RCC 7860 (cell line): ENCODE data around the gene PAPOLG.

Experiments used
- DNase-seq: peaks from one replicate; pipeline ENCODE4 v3.0.0-alpha.2; 2015; ENCODE audit warnings: low spot score
- FAIRE-seq: peaks from 2 replicates; lab custom pipeline; 2012; peaks lifted over from hg19 to GRCh38; lab: Jason Lieb, UNC

PAPOLG gene

DNA sequence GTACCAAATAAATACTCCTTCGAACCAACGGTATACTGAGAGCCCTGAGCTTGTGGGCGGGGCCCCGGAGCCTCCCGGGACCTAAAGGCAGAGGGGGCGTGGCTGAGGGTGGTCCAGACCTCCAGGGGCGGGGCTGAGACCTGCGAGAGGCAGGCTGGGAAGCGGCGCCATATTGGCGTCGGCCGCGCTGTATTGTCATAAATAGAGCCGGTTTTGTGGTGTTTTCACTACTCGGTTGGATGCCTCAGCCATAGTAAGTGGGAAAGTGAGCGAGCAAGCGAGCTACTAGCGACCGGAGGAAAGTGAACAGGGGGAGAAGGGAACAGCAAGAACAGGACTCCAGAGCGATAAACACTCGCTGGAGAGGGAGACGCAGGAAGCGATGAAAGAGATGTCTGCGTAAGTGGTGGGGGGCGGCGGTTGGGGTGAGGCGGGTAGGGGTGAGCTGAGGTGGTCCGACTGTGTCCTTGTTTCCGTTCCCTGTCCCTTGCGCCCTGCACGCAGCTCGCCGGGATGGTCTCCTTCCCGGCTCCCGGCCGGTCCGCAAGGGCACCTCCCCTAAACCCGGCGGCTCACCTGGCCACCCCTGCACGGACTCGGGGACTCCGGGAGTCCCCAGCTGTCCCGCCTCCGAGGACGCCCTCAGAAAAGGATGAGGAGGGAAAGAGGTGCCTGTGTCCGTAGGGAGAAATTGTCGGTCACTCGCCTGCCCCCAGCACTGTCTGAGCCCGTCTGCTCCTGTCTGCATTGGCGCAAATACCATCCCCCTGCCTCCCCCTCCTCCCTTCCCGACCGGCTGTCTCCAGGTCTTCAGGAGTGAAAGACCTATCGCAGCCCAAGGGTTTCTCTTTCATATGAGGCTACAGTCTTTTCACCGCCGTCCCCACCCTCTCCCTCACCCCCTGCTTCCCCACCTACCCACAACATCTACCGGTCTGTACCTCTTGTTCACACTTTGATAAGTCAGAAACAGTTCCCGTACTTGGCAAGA is at the start of gene PAPOLG:
Gene PAPOLG (plus strand): TSS at position 172 of the 991 bp plus-strand sequence. CDS start 211 bp downstream, at position 383.
- FAIRE-seq (peak; percentile 80), DNase-seq (peak; percentile 65)

DNA sequence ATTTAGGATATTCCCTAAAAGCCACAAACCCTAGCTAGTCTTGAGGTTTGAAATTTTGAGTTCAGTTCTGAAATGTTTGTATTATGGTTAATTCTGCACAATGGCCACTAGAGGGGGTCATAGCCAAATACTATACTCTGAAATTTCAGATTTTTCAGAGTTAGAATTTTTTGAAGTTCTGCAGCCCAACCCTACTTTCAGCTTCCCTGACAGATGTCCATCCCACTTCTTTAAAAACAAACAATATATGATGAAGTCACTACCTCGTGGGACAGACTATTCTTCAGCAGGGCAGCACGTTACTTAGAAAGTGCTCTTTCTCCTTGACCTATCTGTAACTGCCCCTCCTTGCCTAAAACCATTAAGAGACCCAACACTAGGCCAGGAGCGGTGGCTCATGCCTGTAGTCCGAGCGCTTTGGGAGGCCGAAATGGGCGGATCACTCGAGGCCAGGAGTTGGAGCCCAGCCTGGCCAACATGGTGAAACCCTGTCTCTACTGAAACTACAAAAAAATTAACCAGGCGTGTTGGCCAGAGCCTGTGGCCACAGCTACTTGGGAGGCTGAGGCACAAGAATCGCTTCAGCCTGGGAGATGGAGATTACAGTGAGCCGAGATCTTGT is 48.2 kb upstream of the PAPOLG start:
- peak; percentile 42 for FAIRE-seq
- DNase-seq = peak; percentile 19

DNA sequence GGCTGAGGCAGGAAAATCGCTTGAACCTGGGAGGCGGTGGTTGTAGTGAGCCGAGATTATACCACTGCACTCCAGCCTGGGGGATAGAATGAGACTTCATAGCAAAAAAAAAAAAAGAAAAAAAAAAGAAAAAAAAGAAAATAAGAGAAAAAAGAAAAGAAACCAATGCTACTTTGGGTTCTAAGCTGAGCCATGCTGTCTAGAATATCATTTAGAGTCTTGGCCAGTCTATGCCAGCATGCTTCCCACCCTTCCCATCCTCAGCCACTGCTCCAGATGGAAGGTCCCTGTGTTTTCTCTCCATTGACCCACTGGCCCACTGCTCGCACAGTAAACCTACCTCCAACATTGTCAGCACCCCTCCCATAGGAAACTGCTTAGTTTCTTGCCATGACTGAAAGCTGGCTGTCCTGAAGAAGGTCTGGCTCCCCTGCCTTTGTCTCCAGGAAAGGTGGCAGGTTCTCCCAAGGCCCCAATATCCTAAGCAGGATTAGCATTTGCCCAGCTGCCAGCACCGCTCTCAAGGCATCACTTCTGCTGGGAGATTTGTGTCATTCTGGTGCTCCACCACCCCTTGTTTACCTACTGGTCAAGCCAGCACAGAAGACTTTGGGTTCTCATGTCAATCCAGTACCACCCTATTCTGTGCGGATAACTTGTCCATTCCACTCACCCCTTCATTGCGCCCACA is 47.3 kb upstream of the PAPOLG start:
- FAIRE-seq = no peak
- no peak for DNase-seq

DNA sequence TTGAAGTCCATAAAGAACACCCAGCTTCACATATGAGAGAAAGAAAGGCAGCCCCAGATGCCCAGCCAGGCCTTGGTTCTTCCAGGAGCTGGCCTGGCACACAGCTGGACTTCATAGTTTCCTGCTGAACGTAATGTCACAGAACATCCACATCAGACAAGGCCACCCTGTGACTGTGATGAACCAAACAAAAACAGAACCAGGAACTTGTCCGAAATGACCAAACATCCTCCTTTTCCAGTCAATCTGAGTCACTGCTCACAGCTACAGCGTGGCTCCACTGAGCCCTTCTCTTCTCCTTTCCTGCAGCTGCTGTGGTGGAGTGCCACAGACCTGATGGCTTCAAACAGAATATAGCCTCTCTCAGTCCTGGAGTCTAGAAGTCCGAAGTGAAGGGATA is 45.4 kb upstream of the PAPOLG start:
- no peak for DNase-seq
- FAIRE-seq = no peak

DNA sequence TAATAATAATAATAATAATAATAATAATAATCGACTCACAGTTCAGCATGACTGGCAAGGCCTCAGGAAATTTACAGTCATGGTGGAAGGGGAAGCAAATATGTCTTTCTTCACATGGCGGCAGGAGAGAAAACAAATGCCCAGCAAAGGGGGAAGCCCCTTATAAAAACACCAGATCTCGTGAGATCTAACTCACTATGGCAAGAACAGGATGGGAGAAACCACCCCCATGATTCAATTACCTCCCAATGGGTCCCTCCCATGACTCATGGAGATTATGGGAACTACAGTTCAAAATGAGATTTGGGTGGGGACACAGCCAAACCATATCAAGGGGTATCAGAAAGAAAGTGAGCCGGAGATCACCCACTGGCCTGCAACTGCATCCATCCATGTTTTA is 40.5 kb upstream of the PAPOLG start:
- no peak for DNase-seq
- no peak for FAIRE-seq

DNA sequence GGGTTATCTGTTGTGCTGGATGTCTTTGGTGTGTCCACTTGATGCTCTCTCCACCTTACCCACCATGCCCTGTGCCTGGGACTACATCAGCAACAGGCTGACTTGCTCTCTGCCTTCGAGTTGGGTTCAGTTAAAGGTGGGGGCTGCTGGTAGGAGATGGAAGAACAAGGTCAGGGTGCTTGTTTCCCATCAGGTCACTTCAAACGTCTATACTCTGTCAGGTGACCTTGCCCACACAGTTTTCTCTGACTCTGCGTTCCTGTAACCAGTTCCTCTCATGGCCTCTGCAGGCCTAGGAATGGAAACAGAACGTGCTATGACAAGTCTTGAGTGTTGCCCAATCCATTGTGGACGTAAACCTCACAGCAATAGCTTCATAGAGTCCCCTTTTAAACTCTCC is 38.4 kb upstream of the PAPOLG start:
- FAIRE-seq (no peak), DNase-seq (no peak)

DNA sequence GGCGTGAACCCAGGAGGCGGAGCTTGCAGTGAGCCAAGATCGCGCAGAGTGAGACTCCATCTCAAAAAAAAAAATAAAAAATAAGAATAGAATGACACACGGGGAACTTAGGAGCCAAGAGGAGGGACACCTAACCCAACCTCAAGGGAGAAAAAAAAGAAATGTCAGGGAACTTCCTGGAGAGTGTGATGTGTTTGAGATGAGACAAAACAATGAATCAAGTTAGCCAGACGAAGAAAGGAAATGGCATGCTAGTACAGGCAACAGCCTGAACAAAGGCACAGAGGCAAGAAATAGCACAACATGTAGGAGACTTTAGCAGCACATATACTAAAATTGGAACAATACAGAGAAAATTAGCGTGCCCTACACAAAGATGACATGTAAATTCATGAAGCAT is 36.7 kb upstream of the PAPOLG start:
- no peak for DNase-seq
- FAIRE-seq = no peak

DNA sequence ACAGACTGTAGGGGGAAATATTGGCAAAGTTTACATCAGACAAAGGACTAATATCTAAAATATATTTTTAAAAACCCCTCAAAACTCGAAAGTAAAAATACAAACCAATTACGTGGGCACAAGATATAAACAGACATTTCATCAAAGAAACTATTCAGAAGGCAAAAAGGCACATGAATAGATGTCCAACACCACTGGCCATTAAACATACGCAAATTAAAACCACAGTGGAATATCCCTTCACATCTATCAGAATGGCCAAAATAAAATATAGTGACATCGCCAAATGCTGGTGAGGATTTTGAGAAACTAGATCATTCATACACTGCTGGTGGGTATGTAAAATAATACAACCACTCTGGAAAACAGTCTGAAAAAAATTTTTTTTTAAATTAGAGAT is 30.6 kb upstream of the PAPOLG start:
- FAIRE-seq = no peak

DNA sequence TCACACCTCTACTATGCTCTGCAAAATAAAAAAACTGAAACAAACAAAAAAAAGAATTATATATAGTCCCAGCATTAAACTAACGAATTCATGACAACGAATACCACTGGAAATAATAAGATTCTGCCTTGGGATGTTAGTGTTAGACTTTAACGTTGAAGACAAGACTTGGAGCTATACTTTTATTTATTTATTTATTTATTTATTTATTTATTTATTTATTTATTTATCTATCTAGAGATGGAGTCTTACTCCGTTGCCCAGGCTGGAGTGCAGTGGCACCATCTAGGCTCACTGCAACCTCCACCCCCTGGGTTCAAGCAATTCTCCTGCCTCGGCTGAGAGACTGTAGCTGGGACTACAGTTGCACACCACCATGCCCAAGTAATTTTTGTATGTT is 27.2 kb upstream of the PAPOLG start:
- DNase-seq = no peak
- FAIRE-seq = no peak

More for the DNA sequence above, 30.6 kb upstream of the PAPOLG start:
- no peak for DNase-seq

DNA sequence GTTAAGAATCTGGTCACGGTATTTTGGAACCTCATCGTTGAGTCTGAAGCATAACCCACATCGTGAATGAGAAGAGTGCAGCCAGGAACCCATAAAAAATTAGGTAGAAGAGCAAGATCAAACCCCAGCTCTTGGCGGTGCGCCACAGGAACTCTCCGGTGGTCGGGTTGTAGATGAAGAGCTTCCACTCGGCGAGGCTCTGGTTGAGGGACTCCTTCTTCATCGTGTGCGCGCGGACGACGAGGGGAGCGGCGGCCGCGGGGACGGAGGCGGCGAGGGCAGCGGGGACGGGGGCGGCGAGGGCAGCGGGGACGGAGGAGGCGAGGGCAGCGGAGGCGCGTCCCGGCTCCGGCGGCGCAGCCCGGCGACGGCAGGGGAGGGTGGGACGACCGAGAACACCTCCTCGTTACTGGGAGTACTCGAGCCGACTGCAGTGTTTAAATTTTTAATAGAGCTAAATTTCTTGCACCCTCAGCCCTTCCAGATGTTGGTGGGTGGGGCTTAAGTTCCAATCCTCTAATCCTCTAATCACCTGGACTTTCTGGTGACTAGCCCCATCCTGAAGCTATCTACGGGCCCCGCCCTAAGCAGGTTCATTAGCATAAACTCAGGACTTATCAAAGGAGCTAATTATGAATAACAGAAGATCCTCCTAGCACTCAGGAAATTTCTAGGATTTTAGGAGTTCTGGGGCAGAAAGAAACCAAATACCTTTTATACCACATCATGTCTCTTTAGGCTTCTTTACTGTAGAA is 20.4 kb upstream of the PAPOLG start:
- DNase-seq (no peak), FAIRE-seq (no peak)

DNA sequence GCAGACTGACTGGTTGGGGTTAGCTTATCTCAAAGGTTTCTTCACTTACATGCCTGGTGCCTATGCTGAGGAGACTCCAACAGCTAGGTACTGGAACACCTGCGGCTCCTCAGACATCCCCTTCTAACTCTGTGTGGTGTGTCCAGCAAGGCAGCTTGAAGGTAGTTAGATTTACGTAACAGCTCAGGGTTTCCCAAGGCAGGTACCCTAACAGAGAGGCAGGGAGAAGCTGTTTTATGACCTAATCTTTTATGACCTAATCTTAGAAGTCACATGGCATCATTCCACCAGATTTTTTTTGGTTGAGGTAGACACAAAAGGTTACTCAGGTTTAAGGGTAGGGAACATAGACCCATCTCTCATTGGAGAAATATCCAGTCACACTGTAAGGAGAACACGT is 17.4 kb upstream of the PAPOLG start:
- FAIRE-seq (no peak), DNase-seq (no peak)

DNA sequence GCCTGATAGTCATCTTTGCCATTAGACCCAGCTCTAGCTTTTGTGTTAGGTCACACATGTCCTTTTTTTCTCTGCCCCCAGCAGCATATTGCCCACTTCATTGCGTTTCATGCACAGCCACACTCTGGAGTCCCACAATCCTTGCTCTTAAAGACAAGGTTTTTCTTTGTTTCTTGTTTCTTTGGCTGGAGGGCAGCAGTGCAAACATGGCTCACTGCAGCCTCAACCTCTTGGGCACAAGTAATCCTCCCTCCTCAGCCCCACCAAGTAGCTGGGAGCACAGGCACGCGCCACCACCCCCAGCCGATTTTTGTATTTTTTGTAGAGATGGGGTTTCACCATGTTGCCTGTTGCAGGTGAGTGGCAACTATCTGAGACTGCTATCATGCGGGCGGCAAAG is 16.9 kb upstream of the PAPOLG start:
- FAIRE-seq (no peak), DNase-seq (no peak)

DNA sequence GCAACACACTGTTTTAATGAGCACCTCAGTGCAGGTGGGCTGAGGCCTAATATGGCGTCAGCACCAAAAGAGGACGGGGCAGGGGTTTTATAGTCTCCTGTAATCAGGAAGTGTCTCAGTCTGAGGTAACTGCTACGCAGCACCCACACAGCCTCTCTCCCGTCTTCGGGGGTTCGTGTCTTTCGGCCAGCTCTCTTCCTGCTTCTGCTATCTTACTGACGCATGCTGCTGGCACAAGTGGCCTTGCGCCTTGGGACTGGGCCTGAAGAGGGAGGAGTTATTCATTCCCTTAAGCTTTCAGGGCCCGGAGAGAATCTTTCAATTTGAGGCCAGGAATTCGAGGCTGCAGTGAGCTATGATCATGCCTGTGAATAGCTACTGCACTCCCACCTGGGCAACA is 14.5 kb upstream of the PAPOLG start:
- FAIRE-seq = no peak
- DNase-seq = no peak

DNA sequence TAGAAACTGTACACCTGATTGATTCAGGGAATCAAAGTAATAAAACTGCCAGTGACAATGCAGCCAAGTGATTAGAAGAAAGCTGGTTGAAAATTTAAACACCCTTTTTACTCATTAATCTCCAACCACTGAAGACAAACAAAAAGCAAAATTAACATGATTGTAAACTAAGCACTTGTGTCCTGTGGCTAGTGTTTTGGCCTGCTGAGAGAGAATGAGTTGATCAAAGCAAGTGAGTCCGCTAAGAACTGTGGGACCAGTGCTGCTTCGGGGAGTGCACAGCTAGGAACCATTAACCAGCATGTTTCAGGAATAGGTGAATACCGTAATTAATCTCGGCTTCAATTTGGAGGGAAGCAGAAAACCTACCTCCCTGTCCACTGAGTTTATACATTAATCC is 13.6 kb upstream of the PAPOLG start:
- no peak for DNase-seq
- no peak for FAIRE-seq

DNA sequence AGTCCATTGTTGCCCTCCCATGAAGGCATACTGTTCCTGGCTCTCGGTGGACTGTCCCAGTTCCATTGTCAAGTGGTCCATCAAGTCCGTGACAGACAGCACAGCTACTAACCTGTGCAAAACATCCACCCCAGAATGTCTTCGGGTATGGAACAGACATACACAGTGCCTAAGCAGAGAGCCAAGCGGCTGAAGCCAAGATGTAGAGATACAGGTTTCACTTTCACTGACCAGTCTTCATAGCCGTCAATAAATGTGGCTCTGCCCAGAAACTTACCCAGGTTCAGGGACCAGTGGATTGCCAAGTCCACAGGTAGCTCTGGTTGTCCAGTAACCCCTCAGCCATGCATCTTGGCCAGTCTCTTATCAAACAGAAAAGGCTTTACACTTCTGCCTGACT is 10.7 kb upstream of the PAPOLG start:
- FAIRE-seq (no peak), DNase-seq (no peak)

DNA sequence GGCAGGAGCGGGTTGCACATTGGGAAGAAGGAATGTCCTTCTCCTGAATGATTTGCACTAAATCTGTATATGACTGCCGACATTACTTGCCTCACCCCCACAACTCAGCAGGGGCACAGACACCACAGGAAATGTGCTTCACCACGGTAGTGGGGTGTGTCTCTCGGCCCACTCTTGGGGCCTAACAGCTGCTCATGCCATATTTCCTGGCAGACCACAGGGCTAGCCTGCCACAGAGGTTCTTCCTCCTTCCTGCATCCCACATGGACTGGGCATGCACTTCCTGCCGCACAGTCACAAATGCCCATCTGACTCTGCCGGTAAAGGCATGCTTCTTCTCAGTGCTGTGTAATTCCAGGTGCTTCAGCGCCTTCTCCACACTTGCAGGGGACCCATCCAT is 10.3 kb upstream of the PAPOLG start:
- no peak for DNase-seq
- no peak for FAIRE-seq

DNA sequence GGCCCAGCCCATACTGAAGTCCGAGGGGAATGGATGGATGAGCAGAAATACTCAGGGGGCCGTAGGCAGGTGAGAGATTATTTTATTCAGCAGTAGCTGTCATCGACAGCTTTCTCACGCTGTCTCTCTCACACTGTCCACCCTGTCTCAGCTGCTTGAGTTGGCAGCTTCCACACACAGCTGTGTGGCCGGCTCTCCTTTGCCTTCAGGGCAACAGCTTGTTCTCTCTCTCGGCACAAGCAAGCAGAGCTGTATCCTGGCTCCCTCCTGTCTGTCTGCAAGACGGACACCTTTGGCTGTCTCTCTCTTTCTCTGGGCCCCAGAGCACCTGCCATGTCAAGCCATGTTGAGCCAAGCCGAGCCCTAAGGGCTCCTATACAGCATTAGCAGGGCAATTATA is 9.8 kb upstream of the PAPOLG start:
- DNase-seq (no peak), FAIRE-seq (no peak)

DNA sequence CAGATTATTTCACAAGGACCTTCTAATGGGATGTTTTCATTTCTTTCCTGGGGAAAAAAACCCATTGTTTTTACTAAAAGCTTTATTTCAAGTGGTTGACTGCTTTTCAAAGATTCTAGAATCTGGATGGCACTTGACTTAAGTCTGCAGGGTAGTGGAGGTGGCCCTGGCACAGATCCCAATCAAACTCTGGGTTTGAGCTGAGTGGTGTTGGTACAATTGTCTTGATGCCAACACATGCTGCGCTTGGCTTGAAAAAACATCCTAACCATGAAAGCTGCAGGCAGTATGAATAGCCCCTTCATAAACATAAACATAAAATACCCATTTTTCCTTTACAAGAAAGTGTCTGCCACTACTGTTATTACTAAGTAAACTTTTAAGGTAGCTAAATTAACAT is 3.6 kb downstream of the PAPOLG start:
- FAIRE-seq = no peak
- DNase-seq = no peak

DNA sequence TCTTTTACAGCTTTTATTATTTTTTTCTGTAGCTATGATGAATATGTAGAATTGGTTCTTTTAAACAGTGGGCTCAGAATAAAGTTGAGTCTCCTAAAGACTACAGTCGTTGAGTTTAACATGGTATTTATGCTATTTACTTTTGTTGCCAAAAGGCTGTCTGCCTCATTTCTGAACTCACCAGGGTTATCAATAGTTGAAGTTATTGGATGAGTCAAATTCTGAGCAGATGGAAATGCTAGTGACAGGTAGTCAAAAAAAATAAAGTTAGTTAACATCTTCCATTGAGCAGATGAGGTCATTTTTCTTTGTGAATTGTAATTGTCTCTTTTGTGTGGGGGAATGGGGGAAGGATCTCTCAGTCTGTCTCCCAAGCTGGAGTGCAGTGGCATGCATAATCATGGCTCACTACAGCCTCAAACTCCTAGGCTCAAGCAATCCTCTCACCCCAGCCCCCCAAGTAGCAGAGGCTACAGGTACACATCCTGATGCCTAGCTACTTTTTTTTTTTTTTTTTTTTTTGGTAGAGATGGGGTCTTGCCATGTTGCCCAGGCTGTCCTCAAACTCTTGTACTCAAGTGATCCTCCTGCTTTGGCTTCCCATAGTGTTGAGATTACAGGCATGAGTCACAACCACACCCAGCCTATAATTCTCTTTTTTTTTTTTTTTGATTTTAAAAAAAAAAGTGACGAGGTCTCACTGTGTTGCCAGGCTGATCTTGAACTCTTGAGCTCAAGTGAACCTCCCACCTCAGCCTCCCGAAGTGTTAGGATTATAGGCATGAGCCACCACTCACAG is 8.9 kb downstream of the PAPOLG start:
- FAIRE-seq = no peak

DNA sequence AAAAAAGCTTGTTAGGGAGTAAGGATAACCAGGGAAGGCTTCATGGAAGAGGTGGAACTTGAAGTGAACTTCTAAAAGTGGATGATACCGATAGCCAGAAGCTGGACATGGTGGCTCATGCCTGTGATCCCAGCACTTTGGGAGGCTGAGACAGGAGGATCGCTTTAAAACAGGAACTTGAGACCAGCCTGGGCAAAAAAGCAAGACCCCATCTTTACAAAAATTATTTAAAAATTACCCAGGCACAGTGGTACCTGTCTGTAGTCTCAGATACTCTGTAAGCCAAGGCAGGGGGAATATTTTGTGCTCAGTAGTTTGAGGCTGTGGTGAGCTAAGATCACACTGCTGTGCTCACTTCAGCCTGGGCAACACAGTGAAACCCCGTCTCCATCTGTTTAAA is 10.2 kb downstream of the PAPOLG start:
- FAIRE-seq = no peak
- no peak for DNase-seq

More for the DNA sequence above, 8.9 kb downstream of the PAPOLG start:
- no peak for DNase-seq
